Liver (tissue), 9 donors: ENCODE data around the gene ZSCAN31. TPM values are rescaled to one million over a fixed set of nuclear protein-coding genes. Genes with fewer than 3 reads are reported as not detected.
A peak's percentile ranks its signal among the peaks of the same experiment; 100 is the strongest.

Experiments used
- DNase-seq: peaks from one replicate; pipeline ENCODE4 v3.0.0-alpha.2; 2017; ENCODE audit warnings: low spot score
- H3K27ac ChIP-seq, 2 donors: one replicate each; pipeline ENCODE4 v1.7.0; 2013; ENCODE audit warnings: inconsistent platforms in 2 of 2, low read length in 2 of 2, control low read depth in 1 of 2, low read depth in 1 of 2, mild to moderate bottlenecking in 1 of 2
- H3K27me3 ChIP-seq, 4 donors: one replicate each; pipeline versions ENCODE4 v1.6.1 to v1.7.0; 2013; ENCODE audit warnings: low read length in 3 of 4, inconsistent platforms in 1 of 4, mild to moderate bottlenecking in 1 of 4, moderate library complexity in 1 of 4; ENCODE audit not compliant: control insufficient read depth in 4 of 4, insufficient read depth in 4 of 4
- H3K36me3 ChIP-seq, 4 donors: one replicate each; pipeline versions ENCODE4 v1.6.1 to v1.7.0; 2013; ENCODE audit warnings: low read length in 3 of 4, mild to moderate bottlenecking in 3 of 4, low read depth in 1 of 4, moderate library complexity in 1 of 4; ENCODE audit not compliant: control insufficient read depth in 4 of 4, insufficient read depth in 3 of 4
- H3K4me1 ChIP-seq, 4 donors: one replicate each; pipeline versions ENCODE4 v1.6.1 to v1.7.0; 2013; ENCODE audit warnings: low read length in 3 of 4, mild to moderate bottlenecking in 3 of 4, moderate library complexity in 1 of 4; ENCODE audit not compliant: control insufficient read depth in 4 of 4, insufficient read depth in 4 of 4
- H3K4me3 ChIP-seq, 3 donors: one replicate each; pipeline versions ENCODE4 v1.6.1 to v1.7.0; 2013; ENCODE audit warnings: low read length in 3 of 3, control low read depth in 1 of 3, low read depth in 1 of 3, mild to moderate bottlenecking in 1 of 3
- H3K9ac ChIP-seq, 2 donors: one replicate each; pipeline ENCODE4 v1.7.0; 2013; ENCODE audit warnings: low read length in 2 of 2, mild to moderate bottlenecking in 2 of 2, moderate library complexity in 2 of 2, control low read depth in 1 of 2, low read depth in 1 of 2
- H3K9me3 ChIP-seq, 4 donors: one replicate each; pipeline versions ENCODE4 v1.6.1 to v1.7.0; 2013; ENCODE audit warnings: low read length in 3 of 4; ENCODE audit not compliant: control insufficient read depth in 4 of 4
- EGR1 ChIP-seq, 2 donors: IDR thresholded peaks; 2 replicates each; pipeline ENCODE4 v1.6.1; 2016 to 2018; ENCODE audit warnings: antibody characterized with exemption in 2 of 2, low read depth in 2 of 2
- FOXA2 ChIP-seq: IDR thresholded peaks from 2 replicates; pipeline ENCODE4 v1.6.1; 2016; ENCODE audit warnings: antibody characterized with exemption
- GABPA ChIP-seq, 2 donors: IDR thresholded peaks in 1 of 2; conservative IDR thresholded peaks in 1 of 2; 2 replicates each; pipeline ENCODE4 v1.6.1; 2016; ENCODE audit warnings: antibody characterized with exemption in 2 of 2, mild to moderate bottlenecking in 1 of 2, moderate library complexity in 1 of 2
- HNF4A ChIP-seq, 2 donors: conservative IDR thresholded peaks; 2 replicates each; pipeline ENCODE4 v1.6.1; 2016; ENCODE audit warnings: antibody characterized with exemption in 2 of 2, mild to moderate bottlenecking in 2 of 2
- NR2F2 ChIP-seq: IDR thresholded peaks from 2 replicates; pipeline ENCODE4 v1.6.1; 2016; ENCODE audit warnings: antibody characterized with exemption
- RAD21 ChIP-seq, 2 donors: IDR thresholded peaks; 2 replicates each; pipeline ENCODE4 v1.6.1; 2016; ENCODE audit warnings: antibody characterized with exemption in 2 of 2, mild to moderate bottlenecking in 2 of 2
- RXRA ChIP-seq, 2 donors: IDR thresholded peaks; 2 replicates each; pipeline ENCODE4 v1.6.1; 2017 to 2018; ENCODE audit warnings: antibody characterized with exemption in 2 of 2, mild to moderate bottlenecking in 1 of 2
- SP1 ChIP-seq: IDR thresholded peaks from 2 replicates; pipeline ENCODE4 v1.6.1; 2018; ENCODE audit warnings: antibody characterized with exemption, mild to moderate bottlenecking
- YY1 ChIP-seq: IDR thresholded peaks from 2 replicates; pipeline ENCODE4 v1.6.1; 2016; ENCODE audit warnings: antibody characterized with exemption, mild to moderate bottlenecking
- WGBS: extraction: QIAGEN DNeasy Blood & Tissue Kit; methylation state at CpG from one replicate; pipeline ENCODE4 v1.1.7; 2013; 5-methylcytosine and 5-hydroxymethylcytosine counted together
- polyA plus RNA-seq, 2 donors: library from polyadenylated mRNA; stranded (reverse) in 1 of 2; unstranded in 1 of 2; fragments of 200-250 nt in 1 of 2; fragments of >200 nt in 1 of 2; fragmentation: Nextera tagmentation in 1 of 2; extraction: Ambion mirVana in 1 of 2; gene quantifications; one replicate each; pipeline versions ENCODE4 v1.2.1 to v1.2.3, GENCODE V29; 2013 to 2015
- total RNA-seq, 2 donors: library from RNA; depleted of rRNA; stranded (reverse); fragments of >200 nt; gene quantifications; one replicate each; pipeline ENCODE4 v1.2.3, GENCODE V29; 2014
- TF ChIP-seq, protein P1 (sequence below): fragments of 150-350 bp; IDR thresholded peaks from 2 replicates; pipeline ENCODE4 v1.5.1; 2017; ENCODE audit warnings: improper control_type of control experiment, low read depth, low read length; ENCODE audit not compliant: missing input control
- TF ChIP-seq, protein P2 (sequence below): IDR thresholded peaks from 2 replicates; pipeline ENCODE4 v1.6.1; 2016; ENCODE audit warnings: antibody characterized with exemption
- TF ChIP-seq, protein P3 (sequence below): IDR thresholded peaks from 2 replicates; pipeline ENCODE4 v1.6.1; 2016; ENCODE audit warnings: antibody characterized with exemption
- TF ChIP-seq, protein P4 (sequence below): IDR thresholded peaks from 2 replicates; pipeline ENCODE4 v1.6.1; 2016; ENCODE audit warnings: antibody characterized with exemption
- TF ChIP-seq, protein P5 (sequence below): IDR thresholded peaks from 2 replicates; pipeline ENCODE4 v1.6.1; 2016; ENCODE audit warnings: antibody characterized with exemption, mild to moderate bottlenecking
- donor health status: healthy.
- donor health status: healthy.
- donor health status: healthy.
- donor health status: healthy.
- donor health status: healthy.

The ZSCAN31 gene
- total and polyA plus RNA-seq, 4 donors, result 3.3 to 10.2 (median 3.7) TPM

DNA sequence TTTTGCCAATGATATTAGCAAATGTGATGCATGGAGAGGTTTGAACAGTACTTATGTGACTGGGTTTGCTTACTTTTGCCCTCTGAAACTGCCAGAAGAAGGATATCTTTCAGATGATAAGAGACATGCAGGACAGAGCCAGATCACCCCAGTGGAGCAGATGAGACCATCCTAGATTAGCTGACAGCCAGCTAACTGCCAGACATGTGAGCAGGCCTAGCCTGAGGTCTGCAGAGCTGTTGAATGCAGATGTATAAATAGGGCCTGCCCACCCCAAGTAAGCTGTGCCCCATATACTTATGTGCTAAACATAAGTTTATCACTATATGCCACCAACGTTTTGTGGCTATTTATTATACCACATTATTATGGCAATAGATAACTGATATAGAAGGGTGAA is 5.9 kb downstream of the ZSCAN31 start:
- Histone ChIP-seq H3K4me1 (peaks cover 0 to 4% (median 1%) of the 10 kb centered on the region in 4 donors), H3K9me3 (peaks cover 16 to 36% (median 27%) of the 10 kb centered on the region in 4 donors), H3K27me3 (no peaks in the 10 kb centered on the region), H3K4me3 (no peak overlapping the region), H3K36me3 (peaks cover 10 to 28% (median 24%) of the 10 kb centered on the region in 4 donors), H3K27ac (no peak overlapping the region), H3K9ac (no peak overlapping the region)
- DNase-seq, result no peak
- 65% methylated on average over 1 of the region's 1 CpG for WGBS
- TF ChIP-seq, protein P1, sequence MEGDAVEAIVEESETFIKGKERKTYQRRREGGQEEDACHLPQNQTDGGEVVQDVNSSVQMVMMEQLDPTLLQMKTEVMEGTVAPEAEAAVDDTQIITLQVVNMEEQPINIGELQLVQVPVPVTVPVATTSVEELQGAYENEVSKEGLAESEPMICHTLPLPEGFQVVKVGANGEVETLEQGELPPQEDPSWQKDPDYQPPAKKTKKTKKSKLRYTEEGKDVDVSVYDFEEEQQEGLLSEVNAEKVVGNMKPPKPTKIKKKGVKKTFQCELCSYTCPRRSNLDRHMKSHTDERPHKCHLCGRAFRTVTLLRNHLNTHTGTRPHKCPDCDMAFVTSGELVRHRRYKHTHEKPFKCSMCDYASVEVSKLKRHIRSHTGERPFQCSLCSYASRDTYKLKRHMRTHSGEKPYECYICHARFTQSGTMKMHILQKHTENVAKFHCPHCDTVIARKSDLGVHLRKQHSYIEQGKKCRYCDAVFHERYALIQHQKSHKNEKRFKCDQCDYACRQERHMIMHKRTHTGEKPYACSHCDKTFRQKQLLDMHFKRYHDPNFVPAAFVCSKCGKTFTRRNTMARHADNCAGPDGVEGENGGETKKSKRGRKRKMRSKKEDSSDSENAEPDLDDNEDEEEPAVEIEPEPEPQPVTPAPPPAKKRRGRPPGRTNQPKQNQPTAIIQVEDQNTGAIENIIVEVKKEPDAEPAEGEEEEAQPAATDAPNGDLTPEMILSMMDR, result no peak
- TF ChIP-seq, protein P2, sequence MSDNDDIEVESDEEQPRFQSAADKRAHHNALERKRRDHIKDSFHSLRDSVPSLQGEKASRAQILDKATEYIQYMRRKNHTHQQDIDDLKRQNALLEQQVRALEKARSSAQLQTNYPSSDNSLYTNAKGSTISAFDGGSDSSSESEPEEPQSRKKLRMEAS, result no peak
- TF ChIP-seq SP1 (no peak), RXRA (IDR thresholded peaks at IDR 0.05) (no peak), EGR1 (IDR thresholded peaks at IDR 0.05; ENCODE audit: low read depth in 2 of 2) (no peak), RAD21 (IDR thresholded peaks at IDR 0.05) (no peak), FOXA2 (no peak), HNF4A (conservative IDR thresholded peaks at IDR 0.05) (no peak), GABPA (IDR thresholded peaks at IDR 0.05 in 1 of 2, conservative IDR thresholded peaks at IDR 0.05 in 1 of 2) (no peak)
- TF ChIP-seq, protein P3, sequence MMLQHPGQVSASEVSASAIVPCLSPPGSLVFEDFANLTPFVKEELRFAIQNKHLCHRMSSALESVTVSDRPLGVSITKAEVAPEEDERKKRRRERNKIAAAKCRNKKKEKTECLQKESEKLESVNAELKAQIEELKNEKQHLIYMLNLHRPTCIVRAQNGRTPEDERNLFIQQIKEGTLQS, result no peak
- TF ChIP-seq, protein P4, sequence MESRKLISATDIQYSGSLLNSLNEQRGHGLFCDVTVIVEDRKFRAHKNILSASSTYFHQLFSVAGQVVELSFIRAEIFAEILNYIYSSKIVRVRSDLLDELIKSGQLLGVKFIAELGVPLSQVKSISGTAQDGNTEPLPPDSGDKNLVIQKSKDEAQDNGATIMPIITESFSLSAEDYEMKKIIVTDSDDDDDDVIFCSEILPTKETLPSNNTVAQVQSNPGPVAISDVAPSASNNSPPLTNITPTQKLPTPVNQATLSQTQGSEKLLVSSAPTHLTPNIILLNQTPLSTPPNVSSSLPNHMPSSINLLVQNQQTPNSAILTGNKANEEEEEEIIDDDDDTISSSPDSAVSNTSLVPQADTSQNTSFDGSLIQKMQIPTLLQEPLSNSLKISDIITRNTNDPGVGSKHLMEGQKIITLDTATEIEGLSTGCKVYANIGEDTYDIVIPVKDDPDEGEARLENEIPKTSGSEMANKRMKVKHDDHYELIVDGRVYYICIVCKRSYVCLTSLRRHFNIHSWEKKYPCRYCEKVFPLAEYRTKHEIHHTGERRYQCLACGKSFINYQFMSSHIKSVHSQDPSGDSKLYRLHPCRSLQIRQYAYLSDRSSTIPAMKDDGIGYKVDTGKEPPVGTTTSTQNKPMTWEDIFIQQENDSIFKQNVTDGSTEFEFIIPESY, result no peak

DNA sequence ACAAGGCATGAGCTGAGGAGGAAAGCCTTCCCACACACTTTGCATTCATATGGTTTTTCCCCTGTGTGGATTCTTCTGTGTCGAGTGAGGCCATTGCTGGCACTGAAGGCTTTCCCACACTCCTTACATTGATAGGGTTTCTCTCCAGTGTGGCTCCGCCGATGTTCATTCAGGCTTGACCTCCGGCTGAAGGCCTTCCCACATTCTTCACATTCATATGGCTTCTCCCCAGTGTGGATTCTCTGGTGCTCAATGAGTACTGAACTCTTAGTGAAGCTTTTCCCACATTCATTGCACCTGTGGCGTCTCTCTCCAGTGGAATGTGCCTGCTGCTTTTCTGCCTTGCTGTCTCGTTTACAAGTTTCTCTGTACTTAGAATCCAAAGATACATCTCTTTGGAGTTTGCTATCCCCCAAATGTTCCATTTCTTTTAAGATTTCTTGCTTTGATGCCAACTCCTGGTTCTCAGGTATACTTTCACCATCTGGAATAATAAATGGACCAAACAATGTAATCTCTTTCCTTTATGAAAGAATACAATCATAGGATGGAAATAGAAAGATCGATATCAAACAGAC is 9.5 kb downstream of the ZSCAN31 start:
- Histone ChIP-seq H3K27ac (no peak overlapping the region), H3K4me1 (peaks cover 0 to 12% (median 6%) of the 10 kb centered on the region in 4 donors), H3K4me3 (peak overlapping the region in 2 of 3 donors; percentile 23 to 62), H3K9ac (no peak overlapping the region), H3K9me3 (peaks cover 16 to 41% (median 28%) of the 10 kb centered on the region in 4 donors), H3K27me3 (no peaks in the 10 kb centered on the region), H3K36me3 (peaks cover 10 to 28% (median 25%) of the 10 kb centered on the region in 4 donors)
- DNase-seq, result no peak
- no peak for TF ChIP-seq RXRA (IDR thresholded peaks at IDR 0.05)
- no peak for TF ChIP-seq NR2F2
- TF ChIP-seq, protein P5, sequence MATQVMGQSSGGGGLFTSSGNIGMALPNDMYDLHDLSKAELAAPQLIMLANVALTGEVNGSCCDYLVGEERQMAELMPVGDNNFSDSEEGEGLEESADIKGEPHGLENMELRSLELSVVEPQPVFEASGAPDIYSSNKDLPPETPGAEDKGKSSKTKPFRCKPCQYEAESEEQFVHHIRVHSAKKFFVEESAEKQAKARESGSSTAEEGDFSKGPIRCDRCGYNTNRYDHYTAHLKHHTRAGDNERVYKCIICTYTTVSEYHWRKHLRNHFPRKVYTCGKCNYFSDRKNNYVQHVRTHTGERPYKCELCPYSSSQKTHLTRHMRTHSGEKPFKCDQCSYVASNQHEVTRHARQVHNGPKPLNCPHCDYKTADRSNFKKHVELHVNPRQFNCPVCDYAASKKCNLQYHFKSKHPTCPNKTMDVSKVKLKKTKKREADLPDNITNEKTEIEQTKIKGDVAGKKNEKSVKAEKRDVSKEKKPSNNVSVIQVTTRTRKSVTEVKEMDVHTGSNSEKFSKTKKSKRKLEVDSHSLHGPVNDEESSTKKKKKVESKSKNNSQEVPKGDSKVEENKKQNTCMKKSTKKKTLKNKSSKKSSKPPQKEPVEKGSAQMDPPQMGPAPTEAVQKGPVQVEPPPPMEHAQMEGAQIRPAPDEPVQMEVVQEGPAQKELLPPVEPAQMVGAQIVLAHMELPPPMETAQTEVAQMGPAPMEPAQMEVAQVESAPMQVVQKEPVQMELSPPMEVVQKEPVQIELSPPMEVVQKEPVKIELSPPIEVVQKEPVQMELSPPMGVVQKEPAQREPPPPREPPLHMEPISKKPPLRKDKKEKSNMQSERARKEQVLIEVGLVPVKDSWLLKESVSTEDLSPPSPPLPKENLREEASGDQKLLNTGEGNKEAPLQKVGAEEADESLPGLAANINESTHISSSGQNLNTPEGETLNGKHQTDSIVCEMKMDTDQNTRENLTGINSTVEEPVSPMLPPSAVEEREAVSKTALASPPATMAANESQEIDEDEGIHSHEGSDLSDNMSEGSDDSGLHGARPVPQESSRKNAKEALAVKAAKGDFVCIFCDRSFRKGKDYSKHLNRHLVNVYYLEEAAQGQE, result no peak
- TF ChIP-seq YY1, result no peak
- TF ChIP-seq EGR1 (IDR thresholded peaks at IDR 0.05; ENCODE audit: low read depth in 2 of 2), result no peak
- WGBS, result 90% methylated on average over 7 of the region's 7 CpGs
